Posterior vena cava (tissue), 2 donors: ENCODE measurements around the gene TP53AIP1. TPM values are rescaled to one million over a fixed set of nuclear protein-coding genes. Genes with fewer than 3 reads are reported as not detected.
"Not testable (repeated sequence)": the region's sequence is repeated elsewhere in the genome, so short reads cannot be mapped to it uniquely, and the experiment has no call there.

Experiments
- DNase-seq: peaks from one replicate; pipeline ENCODE4 v3.0.0-alpha.2; 2020; ENCODE audit warnings: low spot score
- intact Hi-C, 2 donors: fragments of 100-400 bp; cut with DNase I; formaldehyde crosslinking; loops; one replicate each; pipeline versions ENCODE4 v1.14.1 to v1.14.2; 2022 to 2023
- total RNA-seq, 2 donors: library from RNA; stranded (reverse); fragmentation: NEBNext Ultra II Directional; extraction: Animal tissue kit (Norgen Biotek cat#: 25700); gene quantifications; one replicate each; pipeline ENCODE4 v1.2.1, GENCODE V29; 2021
- donor health status: DM: yes; HTN: yes; CAD: no.
- donor health status: DM: yes; HTN: yes; CAD: no.

The TP53AIP1 gene
- total RNA-seq, 2 donors from 2014 or later = not detected

- intact Hi-C loops = no loop called here
- DNase-seq = no peak
Measured at GRCh38 chr11:128927683-128928336, 14.9 kb downstream of the TP53AIP1 start.

- intact Hi-C loops = no loop called here
- peak; percentile 37 for DNase-seq
Measured at GRCh38 chr11:128927108-128927461, 15.6 kb downstream of the TP53AIP1 start.

GRCh38 chr11:128926437-128927107 lies 16.1 kb downstream of the TP53AIP1 start:
- intact Hi-C loops = no loop called here

GRCh38 chr11:128926000-128926399 lies 16.7 kb downstream of the TP53AIP1 start:
- DNase-seq = no peak
- intact Hi-C loops = no loop called here

More at GRCh38 chr11:128926437-128927107, 16.1 kb downstream of the TP53AIP1 start:
- no peak for DNase-seq

GRCh38 chr11:128925250-128925600 lies 17.4 kb downstream of the TP53AIP1 start:
- intact Hi-C loops = no loop called here

GRCh38 chr11:128924510-128925249 lies 18.0 kb downstream of the TP53AIP1 start:
- intact Hi-C loops = no loop called here
- no peak for DNase-seq

More at GRCh38 chr11:128925250-128925600, 17.4 kb downstream of the TP53AIP1 start:
- no peak for DNase-seq

- intact Hi-C loops = no loop called here
Measured at GRCh38 chr11:128924104-128924503, 18.6 kb downstream of the TP53AIP1 start.

GRCh38 chr11:128921793-128922192 lies 20.9 kb downstream of the TP53AIP1 start:
- intact Hi-C loops = no loop called here
- DNase-seq = no peak

More at GRCh38 chr11:128924104-128924503, 18.6 kb downstream of the TP53AIP1 start:
- no peak for DNase-seq

- intact Hi-C loops = no loop called here
- DNase-seq = no peak
Measured at GRCh38 chr11:128920666-128921065, 22.0 kb downstream of the TP53AIP1 start.

- DNase-seq, intact Hi-C loops: not testable (repeated sequence)
Measured at GRCh38 chr11:128919635-128920034, 23.0 kb downstream of the TP53AIP1 start.

- DNase-seq = no peak
- intact Hi-C loops = no loop called here
Measured at GRCh38 chr11:128919216-128919615, 23.5 kb downstream of the TP53AIP1 start.

GRCh38 chr11:128917144-128917724 lies 25.4 kb downstream of the TP53AIP1 start:
- intact Hi-C loops = no loop called here
- DNase-seq = no peak

- intact Hi-C loops = no loop called here
- no peak for DNase-seq
Measured at GRCh38 chr11:128916681-128917080, 26.0 kb downstream of the TP53AIP1 start.

- DNase-seq = no peak
- intact Hi-C loops = no loop called here
Measured at GRCh38 chr11:128916037-128916572, 26.6 kb downstream of the TP53AIP1 start.

GRCh38 chr11:128915149-128915521 lies 27.5 kb downstream of the TP53AIP1 start:
- no peak for DNase-seq
- intact Hi-C loops = no loop called here

GRCh38 chr11:128914216-128915148 lies 28.2 kb downstream of the TP53AIP1 start:
- no peak for DNase-seq
- intact Hi-C loops = no loop called here

GRCh38 chr11:128913806-128914205 lies 28.9 kb downstream of the TP53AIP1 start:
- intact Hi-C loops = no loop called here
- DNase-seq = peak; percentile 72

GRCh38 chr11:128911701-128912100 lies 31.0 kb downstream of the TP53AIP1 start:
- peak; percentile 72 for DNase-seq
- intact Hi-C loops = no loop called here

GRCh38 chr11:128911239-128911638 lies 31.4 kb downstream of the TP53AIP1 start:
- DNase-seq = no peak
- intact Hi-C loops = no loop called here
